MM.1S (cell line): ENCODE results near the gene PLCB1.

Experiments
- DNase-seq: peaks from one replicate; pipeline ENCODE4 v3.0.0-alpha.2; 2015
- H2AFZ ChIP-seq: fragments of 300-600 bp; sonication (generic); 2 replicates; pipeline ENCODE4 v1.6.0; 2016; ENCODE audit warnings: antibody characterized with exemption, low read length
- H3F3A ChIP-seq: fragments of 300-600 bp; sonication (generic); 2 replicates; pipeline ENCODE4 v1.6.1; 2016; ENCODE audit warnings: mild to moderate bottlenecking, antibody characterized with exemption, low read length, moderate library complexity, mixed read lengths; ENCODE audit not compliant: insufficient read depth
- H3K27ac ChIP-seq: fragments of 300-600 bp; sonication (generic); 2 replicates; pipeline ENCODE4 v1.5.1; 2016; ENCODE audit warnings: mild to moderate bottlenecking, low read length
- H3K27me3 ChIP-seq: fragments of 300-600 bp; sonication (generic); replicated peaks from 2 replicates; pipeline ENCODE4 v1.6.0; 2016; ENCODE audit warnings: low read length; ENCODE audit not compliant: insufficient read depth
- H3K36me3 ChIP-seq: fragments of 300-600 bp; sonication (generic); replicated peaks from 2 replicates; pipeline ENCODE4 v1.6.1; 2016; ENCODE audit warnings: mild to moderate bottlenecking, low read length, mixed read lengths; ENCODE audit not compliant: insufficient read depth
- H3K4me1 ChIP-seq: fragments of 300-600 bp; sonication (generic); 2 replicates; pipeline ENCODE4 v1.6.1; 2016; ENCODE audit warnings: low read length, mixed read lengths
- H3K4me2 ChIP-seq: fragments of 300-600 bp; sonication (generic); 2 replicates; pipeline ENCODE4 v1.6.0; 2016; ENCODE audit warnings: low read depth, low read length
- H3K4me3 ChIP-seq: fragments of 300-600 bp; sonication (generic); 2 replicates; pipeline ENCODE4 v1.5.1; 2016; ENCODE audit warnings: low read length, mixed read lengths
- H3K79me2 ChIP-seq: fragments of 300-600 bp; sonication (generic); 2 replicates; pipeline ENCODE4 v1.6.1; 2016; ENCODE audit warnings: mixed run types, low read length, mixed read lengths
- H3K9ac ChIP-seq: fragments of 300-600 bp; sonication (generic); 2 replicates; pipeline ENCODE4 v1.6.1; 2016; ENCODE audit warnings: low read length, mixed read lengths
- H3K9me2 ChIP-seq: fragments of 300-600 bp; sonication (generic); replicated peaks from 2 replicates; pipeline ENCODE4 v1.6.1; 2016; ENCODE audit warnings: mild to moderate bottlenecking, low read length, mixed read lengths; ENCODE audit not compliant: insufficient read depth
- H3K9me3 ChIP-seq: fragments of 300-600 bp; sonication (generic); replicated peaks from 2 replicates; pipeline ENCODE4 v1.6.1; 2016; ENCODE audit warnings: mild to moderate bottlenecking, low read length, mixed read lengths; ENCODE audit not compliant: insufficient read depth
- H4K20me1 ChIP-seq: fragments of 300-600 bp; sonication (generic); 2 replicates; pipeline ENCODE4 v1.6.1; 2016; ENCODE audit warnings: mild to moderate bottlenecking, low read length, moderate library complexity, mixed read lengths; ENCODE audit not compliant: insufficient read depth
- EZH2 ChIP-seq: fragments of 300-600 bp; sonication (generic); optimal IDR thresholded peaks from 2 replicates; pipeline ENCODE3; 2017; ENCODE audit warnings: low read depth, mild to moderate bottlenecking, antibody characterized with exemption, low read length, mixed read lengths
- EZH2phosphoT487 ChIP-seq: fragments of 300-600 bp; sonication (generic); IDR thresholded peaks from 2 replicates; pipeline ENCODE4 v1.6.1; 2018; ENCODE audit warnings: antibody characterized with exemption, low read length
- TF ChIP-seq, protein P1 (sequence below): fragments of 300-600 bp; sonication (generic); IDR thresholded peaks from 2 replicates; pipeline ENCODE4 v1.5.1; 2016; ENCODE audit warnings: antibody characterized with exemption, low read length, mixed read lengths

Gene PLCB1

DNA sequence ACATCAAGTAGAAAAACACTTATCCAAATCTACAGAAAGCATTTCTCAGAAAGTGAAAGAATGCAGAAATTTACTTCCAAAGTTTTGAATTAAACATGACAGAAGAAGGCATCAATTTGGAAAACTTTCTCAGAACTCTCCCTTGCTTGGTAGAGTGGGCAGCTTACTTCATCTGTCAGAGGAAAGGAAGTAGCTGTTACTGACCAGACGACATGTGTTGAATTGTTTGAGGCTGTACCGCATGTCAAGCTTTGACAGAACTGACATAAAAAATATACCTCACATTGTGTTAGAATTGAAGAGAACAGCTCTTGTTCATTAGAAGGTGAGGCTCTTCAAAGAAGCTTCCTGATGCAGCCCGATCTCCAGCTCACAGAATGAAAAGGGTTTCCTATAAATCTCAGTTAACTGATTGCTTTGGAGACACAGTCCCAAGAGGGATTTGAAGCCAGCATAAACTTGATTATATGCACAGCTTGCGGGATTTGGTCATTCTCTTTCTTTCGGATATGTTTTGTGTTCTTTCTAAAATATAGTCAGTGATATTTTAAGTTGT, 190.7 kb downstream of the PLCB1 start:
- H3K27ac ChIP-seq = no peak overlapping the region

DNA sequence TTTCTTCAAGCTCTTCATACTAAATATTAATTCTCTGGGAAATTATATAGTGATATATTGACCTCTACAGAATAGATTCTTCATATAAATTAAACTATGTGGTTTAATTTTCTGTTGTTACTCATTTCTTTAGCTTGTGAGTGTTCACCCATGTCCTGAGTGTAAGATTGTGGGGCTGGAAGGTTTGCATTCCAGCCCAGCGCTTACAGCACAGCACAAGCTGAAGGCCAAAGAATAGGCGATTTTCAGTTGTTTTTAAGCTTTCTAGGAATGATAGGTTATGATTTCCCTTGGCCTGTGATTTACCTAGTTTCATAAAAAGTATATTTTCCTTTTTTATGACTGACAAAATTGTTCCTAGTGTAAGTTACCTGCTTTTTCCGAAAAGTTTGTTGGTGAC, 194.1 kb downstream of the PLCB1 start:
- Histone ChIP-seq H3K27me3 (no peaks in the 10 kb centered on the region), H3F3A (no peaks in the 10 kb centered on the region), H3K4me3 (no peak overlapping the region), H3K27ac (no peak overlapping the region), H3K4me1 (no peaks in the 10 kb centered on the region), H3K9me3 (no peaks in the 10 kb centered on the region), H3K9ac (no peak overlapping the region), H3K9me2 (no peaks in the 10 kb centered on the region), H3K4me2 (no peak overlapping the region), H3K36me3 (no peaks in the 10 kb centered on the region), H2AFZ (no peak overlapping the region), H3K79me2 (no peaks in the 10 kb centered on the region), H4K20me1 (no peaks in the 10 kb centered on the region)
- no peak for DNase-seq
- TF ChIP-seq EZH2 (no peak), EZH2phosphoT487 (no peak)
- TF ChIP-seq, protein P1, sequence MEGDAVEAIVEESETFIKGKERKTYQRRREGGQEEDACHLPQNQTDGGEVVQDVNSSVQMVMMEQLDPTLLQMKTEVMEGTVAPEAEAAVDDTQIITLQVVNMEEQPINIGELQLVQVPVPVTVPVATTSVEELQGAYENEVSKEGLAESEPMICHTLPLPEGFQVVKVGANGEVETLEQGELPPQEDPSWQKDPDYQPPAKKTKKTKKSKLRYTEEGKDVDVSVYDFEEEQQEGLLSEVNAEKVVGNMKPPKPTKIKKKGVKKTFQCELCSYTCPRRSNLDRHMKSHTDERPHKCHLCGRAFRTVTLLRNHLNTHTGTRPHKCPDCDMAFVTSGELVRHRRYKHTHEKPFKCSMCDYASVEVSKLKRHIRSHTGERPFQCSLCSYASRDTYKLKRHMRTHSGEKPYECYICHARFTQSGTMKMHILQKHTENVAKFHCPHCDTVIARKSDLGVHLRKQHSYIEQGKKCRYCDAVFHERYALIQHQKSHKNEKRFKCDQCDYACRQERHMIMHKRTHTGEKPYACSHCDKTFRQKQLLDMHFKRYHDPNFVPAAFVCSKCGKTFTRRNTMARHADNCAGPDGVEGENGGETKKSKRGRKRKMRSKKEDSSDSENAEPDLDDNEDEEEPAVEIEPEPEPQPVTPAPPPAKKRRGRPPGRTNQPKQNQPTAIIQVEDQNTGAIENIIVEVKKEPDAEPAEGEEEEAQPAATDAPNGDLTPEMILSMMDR = no peak

More for the DNA sequence above, 190.7 kb downstream of the PLCB1 start:
- no peaks in the 10 kb centered on the region for H3F3A ChIP-seq
- DNase-seq = no peak
- H3K36me3 ChIP-seq = no peaks in the 10 kb centered on the region
- H3K9me3 ChIP-seq = no peaks in the 10 kb centered on the region
- H3K27me3 ChIP-seq = no peaks in the 10 kb centered on the region
- no peak overlapping the region for H3K4me3 ChIP-seq
- H4K20me1 ChIP-seq = no peaks in the 10 kb centered on the region
- no peak overlapping the region for H3K9ac ChIP-seq
- H2AFZ ChIP-seq = no peak overlapping the region
- no peaks in the 10 kb centered on the region for H3K4me1 ChIP-seq
- H3K79me2 ChIP-seq = no peaks in the 10 kb centered on the region
- TF ChIP-seq EZH2 (no peak), EZH2phosphoT487 (no peak)
- TF ChIP-seq, protein P1 = no peak
- no peak overlapping the region for H3K4me2 ChIP-seq
- H3K9me2 ChIP-seq = no peaks in the 10 kb centered on the region

DNA sequence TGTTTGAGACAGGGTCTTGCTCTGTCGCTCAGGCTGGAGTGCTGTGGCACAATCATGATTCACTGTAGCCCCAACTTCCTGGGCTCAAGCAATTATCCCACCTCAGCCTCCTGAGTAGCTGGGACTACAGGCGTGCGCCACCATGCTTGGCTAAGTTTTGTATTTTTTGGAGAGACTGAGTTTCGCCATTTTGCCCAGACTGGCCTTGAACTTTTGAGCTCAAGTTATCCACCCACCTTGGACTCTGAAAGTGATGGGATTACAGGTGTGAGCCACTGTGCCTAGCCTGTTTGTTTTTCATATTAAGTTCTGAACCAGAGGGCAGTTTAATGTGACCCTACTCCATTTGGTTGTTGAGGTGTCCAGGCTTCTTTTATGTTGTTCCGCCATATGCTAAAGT, 194.8 kb downstream of the PLCB1 start:
- DNase-seq = no peak
- Histone ChIP-seq H3K4me3 (no peak overlapping the region), H3K9ac (no peak overlapping the region), H2AFZ (no peak overlapping the region), H3F3A (no peaks in the 10 kb centered on the region), H3K4me2 (no peak overlapping the region), H3K9me2 (no peaks in the 10 kb centered on the region), H3K27ac (no peak overlapping the region), H3K79me2 (no peaks in the 10 kb centered on the region), H3K9me3 (no peaks in the 10 kb centered on the region), H3K4me1 (no peaks in the 10 kb centered on the region), H4K20me1 (no peaks in the 10 kb centered on the region), H3K36me3 (no peaks in the 10 kb centered on the region), H3K27me3 (no peaks in the 10 kb centered on the region)
- TF ChIP-seq EZH2phosphoT487 (no peak), EZH2 (no peak)
- TF ChIP-seq, protein P1 = no peak
